Vagina (tissue), 2 donors: ENCODE results near the gene AGBL4.

ENCODE experiments used
- CTCF ChIP-seq, 3 experiments: fragments of 450-650 bp in 2 of 3; fragments of 200-600 bp in 1 of 3; sonication (generic) in 1 of 3; IDR thresholded peaks; one replicate each; pipeline ENCODE4 v1.5.1; 2017 to 2019; ENCODE audit warnings: antibody characterized with exemption in 3 of 3, mild to moderate bottlenecking in 2 of 3, moderate library complexity in 2 of 3
- POLR2A ChIP-seq, 2 donors: fragments of 450-650 bp; IDR thresholded peaks; one replicate each; pipeline ENCODE4 v1.6.1; 2017; ENCODE audit warnings: antibody characterized with exemption in 2 of 2, mild to moderate bottlenecking in 2 of 2, moderate library complexity in 2 of 2

GRCh38 chr1:48738356-48738755 is 1285.4 kb downstream of the AGBL4 start:
- TF ChIP-seq CTCF (IDR thresholded peaks at IDR 0.05), result no peak
- TF ChIP-seq POLR2A (IDR thresholded peaks at IDR 0.05), result no peak
